Measurements from ENCODE around the gene PTPRJ. TPM values are rescaled to one million over a fixed set of nuclear protein-coding genes. Genes with fewer than 3 reads are reported as not detected.

PTPRJ gene
- total and polyA plus RNA-seq, 2 experiments from 2014 or later = 4.5 to 9.5 TPM

DNA sequence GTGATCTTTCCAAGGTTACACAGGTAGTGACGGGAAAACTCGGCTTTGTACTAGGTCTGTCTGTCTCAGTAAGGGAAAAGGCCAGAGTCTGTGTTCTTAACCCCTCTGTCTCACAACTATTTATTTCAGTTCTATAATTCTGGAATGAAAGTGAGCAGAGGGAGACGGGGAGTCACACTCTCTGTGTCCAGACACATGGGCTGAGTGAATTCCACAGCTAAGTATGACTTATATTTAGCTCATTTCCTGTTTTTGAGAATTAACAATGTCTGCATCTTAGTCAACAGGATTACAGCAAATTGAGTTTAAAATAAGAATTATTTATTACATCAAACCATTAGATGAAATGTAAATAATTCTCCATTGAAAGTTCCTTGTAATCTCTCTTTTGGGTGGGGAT lies 173.8 kb downstream of the PTPRJ start:
- no peaks in the 10 kb centered on the region for H3K27me3 ChIP-seq (replicated peaks; ENCODE audit: insufficient read depth)
- H3K36me3 ChIP-seq (ENCODE audit: low read depth) = peaks cover 27% of the 10 kb centered on the region
- no peak for TF ChIP-seq EZH2 (IDR thresholded peaks at IDR 0.05; ENCODE audit: insufficient read depth, poor library complexity, severe bottlenecking)
- TF ChIP-seq EZH2phosphoT487 (IDR thresholded peaks at IDR 0.05; ENCODE audit: insufficient read depth, low read depth) = no peak
- H4K20me1 ChIP-seq (ENCODE audit: insufficient read depth) = no peaks in the 10 kb centered on the region
- peak; percentile 84 for DNase-seq
- H3K9me2 ChIP-seq (ENCODE audit: insufficient read depth) = no peaks in the 10 kb centered on the region
- 54 to 59% methylated on average over 3 of the region's 3 CpGs for WGBS, 2 experiments (ENCODE audit: low coverage in 1 of 2, low lambda C conversion rate in 2 of 2, missing lambda C conversion rate in 2 of 2)
- H3K4me1 ChIP-seq (ENCODE audit: insufficient read depth) = peaks cover 18% of the 10 kb centered on the region
- peak overlapping the region; percentile 42 for H2AFZ ChIP-seq
- H3K4me3 ChIP-seq = no peak overlapping the region
- H3K27ac ChIP-seq = peak overlapping the region; percentile 74
- H3K79me2 ChIP-seq (ENCODE audit: insufficient read depth) = no peaks in the 10 kb centered on the region
- H3F3A ChIP-seq (ENCODE audit: insufficient read depth) = peaks cover 30% of the 10 kb centered on the region
- H3K9ac ChIP-seq = peak overlapping the region; percentile 37
- in situ Hi-C loops (cut with MboI) = no loop called here
- H3K4me2 ChIP-seq (ENCODE audit: unreplicated experiment) = peak overlapping the region; percentile 18
- H3K9me3 ChIP-seq (ENCODE audit: low read depth) = no peaks in the 10 kb centered on the region

GRCh38 chr11:48161951-48162884 lies 181.9 kb downstream of the PTPRJ start:
- no peaks in the 10 kb centered on the region for H3K9me2 ChIP-seq (ENCODE audit: insufficient read depth)
- DNase-seq = no peak
- no peak overlapping the region for H3K9ac ChIP-seq
- 0 out of 2 replicates have a peak, but pooled peaks cover 5% of the 10 kb centered on the region for H3F3A ChIP-seq (ENCODE audit: insufficient read depth)
- H2AFZ ChIP-seq = no peak overlapping the region
- H3K27me3 ChIP-seq (replicated peaks; ENCODE audit: insufficient read depth) = no peaks in the 10 kb centered on the region
- no peaks in the 10 kb centered on the region for H3K9me3 ChIP-seq (ENCODE audit: low read depth)
- H3K4me2 ChIP-seq (ENCODE audit: unreplicated experiment) = no peak overlapping the region
- 0 out of 2 replicates have a peak, but pooled peaks cover 1% of the 10 kb centered on the region for H3K4me1 ChIP-seq (ENCODE audit: insufficient read depth)
- 64 to 69% methylated on average over 4 to 6 of the region's 6 CpGs for WGBS, 2 experiments (ENCODE audit: low coverage in 1 of 2, low lambda C conversion rate in 2 of 2, missing lambda C conversion rate in 2 of 2)
- TF ChIP-seq EZH2phosphoT487 (IDR thresholded peaks at IDR 0.05; ENCODE audit: insufficient read depth, low read depth) = no peak
- TF ChIP-seq EZH2 (IDR thresholded peaks at IDR 0.05; ENCODE audit: insufficient read depth, poor library complexity, severe bottlenecking) = no peak
- no peak overlapping the region for H3K27ac ChIP-seq
- H3K36me3 ChIP-seq (ENCODE audit: low read depth) = peaks cover 33% of the 10 kb centered on the region; the same call in 1 of the 2 replicates
- no peaks in the 10 kb centered on the region for H3K79me2 ChIP-seq (ENCODE audit: insufficient read depth)
- H4K20me1 ChIP-seq (ENCODE audit: insufficient read depth) = no peaks in the 10 kb centered on the region
- in situ Hi-C loops (cut with MboI) = no loop called here
- no peak overlapping the region for H3K4me3 ChIP-seq

DNA sequence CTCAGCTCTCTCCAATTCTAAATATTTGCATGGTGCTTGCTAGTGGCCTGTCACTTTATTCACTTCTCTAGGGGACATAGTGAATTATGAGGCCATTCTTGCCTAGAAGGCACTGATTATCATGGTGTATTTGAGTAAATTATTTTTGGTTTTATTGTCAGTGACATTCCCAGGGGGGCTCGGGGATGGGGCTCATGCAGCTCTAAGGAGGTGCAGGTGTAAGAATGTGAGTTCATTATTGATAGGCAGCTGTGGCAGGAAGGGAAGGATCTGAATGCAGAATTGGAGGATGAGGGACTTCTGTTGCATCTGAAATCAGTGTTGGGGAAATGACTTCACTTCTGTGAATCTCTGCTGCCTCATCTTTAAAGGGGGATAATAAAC lies 182.5 kb downstream of the PTPRJ start:
- H3K4me3 ChIP-seq = no peak overlapping the region
- H3K9me2 ChIP-seq (ENCODE audit: insufficient read depth) = no peaks in the 10 kb centered on the region
- in situ Hi-C loops (cut with MboI) = no loop called here
- 0 out of 2 replicates have a peak, but pooled peaks cover 5% of the 10 kb centered on the region for H3F3A ChIP-seq (ENCODE audit: insufficient read depth)
- WGBS, 2 experiments (ENCODE audit: low coverage in 1 of 2, low lambda C conversion rate in 2 of 2, missing lambda C conversion rate in 2 of 2) = 11 to 18% methylated on average over 1 of the region's 1 CpG
- peaks cover 8% of the 10 kb centered on the region for H3K4me1 ChIP-seq (ENCODE audit: insufficient read depth)
- no peak overlapping the region for H3K9ac ChIP-seq
- H3K4me2 ChIP-seq (ENCODE audit: unreplicated experiment) = no peak overlapping the region
- H3K27me3 ChIP-seq (replicated peaks; ENCODE audit: insufficient read depth) = no peaks in the 10 kb centered on the region
- no peaks in the 10 kb centered on the region for H4K20me1 ChIP-seq (ENCODE audit: insufficient read depth)
- TF ChIP-seq EZH2phosphoT487 (IDR thresholded peaks at IDR 0.05; ENCODE audit: insufficient read depth, low read depth) (no peak), EZH2 (IDR thresholded peaks at IDR 0.05; ENCODE audit: insufficient read depth, poor library complexity, severe bottlenecking) (no peak)
- no peaks in the 10 kb centered on the region for H3K9me3 ChIP-seq (ENCODE audit: low read depth)
- peaks cover 27% of the 10 kb centered on the region; the same call in 1 of the 2 replicates for H3K36me3 ChIP-seq (ENCODE audit: low read depth)
- peak; percentile 15 for DNase-seq
- H3K27ac ChIP-seq = no peak overlapping the region
- H3K79me2 ChIP-seq (ENCODE audit: insufficient read depth) = no peaks in the 10 kb centered on the region
- H2AFZ ChIP-seq = no peak overlapping the region

DNA sequence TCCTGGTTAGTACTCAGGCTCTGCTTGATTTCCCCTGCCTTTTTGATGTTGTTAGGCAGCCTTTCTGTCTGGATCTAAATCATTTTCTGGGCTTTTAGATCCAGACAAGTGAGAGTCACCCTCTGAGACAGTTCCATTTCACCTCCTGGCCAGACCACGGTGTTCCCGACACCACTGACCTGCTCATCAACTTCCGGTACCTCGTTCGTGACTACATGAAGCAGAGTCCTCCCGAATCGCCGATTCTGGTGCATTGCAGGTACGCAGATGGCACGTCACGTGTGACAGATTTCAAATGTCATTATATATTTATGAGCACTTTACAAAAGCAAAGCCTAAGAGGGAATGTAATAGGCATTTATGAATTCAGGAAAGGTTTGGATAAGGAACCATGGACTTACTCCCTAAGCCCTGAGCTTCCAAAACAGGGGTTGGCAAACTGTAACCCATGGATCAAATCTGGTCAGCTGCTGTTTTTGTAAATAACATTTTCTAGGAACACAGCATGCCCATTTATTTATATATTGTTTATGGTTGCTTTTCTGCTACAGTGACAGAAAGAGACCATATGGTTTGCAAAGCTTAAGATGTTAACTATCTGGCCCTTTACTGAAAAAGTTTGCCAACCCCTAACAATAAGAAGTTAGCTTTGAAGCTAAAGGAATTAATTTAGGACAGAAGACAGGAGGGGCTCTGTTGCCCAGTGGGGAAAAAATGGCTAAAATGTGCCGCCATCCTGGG lies 183.2 kb downstream of the PTPRJ start:
- Histone ChIP-seq H2AFZ (no peak overlapping the region), H3K27me3 (replicated peaks; ENCODE audit: insufficient read depth) (no peaks in the 10 kb centered on the region), H4K20me1 (ENCODE audit: insufficient read depth) (no peaks in the 10 kb centered on the region), H3K36me3 (ENCODE audit: low read depth) (peaks cover 25% of the 10 kb centered on the region; the same call in 1 of the 2 replicates), H3K4me2 (ENCODE audit: unreplicated experiment) (no peak overlapping the region), H3K9me3 (ENCODE audit: low read depth) (no peaks in the 10 kb centered on the region), H3K27ac (no peak overlapping the region), H3K9ac (no peak overlapping the region), H3F3A (ENCODE audit: insufficient read depth) (0 out of 2 replicates have a peak, but pooled peaks cover 5% of the 10 kb centered on the region), H3K79me2 (ENCODE audit: insufficient read depth) (no peaks in the 10 kb centered on the region), H3K9me2 (ENCODE audit: insufficient read depth) (no peaks in the 10 kb centered on the region), H3K4me3 (no peak overlapping the region), H3K4me1 (ENCODE audit: insufficient read depth) (peaks cover 9% of the 10 kb centered on the region)
- WGBS, 2 experiments (ENCODE audit: low coverage in 1 of 2, low lambda C conversion rate in 2 of 2, missing lambda C conversion rate in 2 of 2) = 84 to 87% methylated on average over 12 of the region's 12 CpGs
- in situ Hi-C loops (cut with MboI) = no loop called here
- no peak for DNase-seq
- no peak for TF ChIP-seq EZH2 (IDR thresholded peaks at IDR 0.05; ENCODE audit: insufficient read depth, poor library complexity, severe bottlenecking)
- no peak for TF ChIP-seq EZH2phosphoT487 (IDR thresholded peaks at IDR 0.05; ENCODE audit: insufficient read depth, low read depth)
